ENCODE results near the gene KCNJ6. TPM values are rescaled to one million over a fixed set of nuclear protein-coding genes. Genes with fewer than 3 reads are reported as not detected.

KCNJ6 gene
- total RNA-seq, 1 experiment from 2014 or later = 1.2 TPM

DNA sequence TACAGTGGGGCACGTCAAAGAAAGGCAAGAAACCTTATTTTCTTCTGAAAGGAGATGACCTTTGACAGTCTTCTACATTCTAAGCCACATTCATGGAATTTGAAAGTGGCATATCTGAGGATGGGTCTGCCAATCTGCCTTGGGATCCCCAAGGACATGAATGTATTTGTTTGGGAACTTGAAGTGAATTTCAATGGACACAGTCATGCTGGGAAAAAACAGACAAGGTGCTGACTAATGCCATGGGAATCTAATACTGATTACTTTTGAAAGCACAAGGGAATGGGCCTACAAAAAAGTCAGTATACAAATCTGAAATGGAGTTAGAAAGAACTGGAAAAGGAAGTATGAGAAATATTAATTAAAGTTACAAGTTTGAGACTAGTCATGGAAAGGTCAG, 128.8 kb downstream of the KCNJ6 start:
- Histone ChIP-seq H3K14ac (ENCODE audit: insufficient read depth, low read length) (no peak overlapping the region), H3K23me2 (ENCODE audit: insufficient read length, low read depth, low read length, poor library complexity, severe bottlenecking) (no peaks in the 10 kb centered on the region), H3K56ac (ENCODE audit: insufficient read length, low read depth, low read length) (no peak overlapping the region), H4K5ac (ENCODE audit: insufficient read length, low read depth, low read length) (no peak overlapping the region), H3K79me1 (ENCODE audit: insufficient read depth, low read depth, low read length, poor library complexity, severe bottlenecking) (no peaks in the 10 kb centered on the region), H2AFZ (ENCODE audit: low read length) (no peak overlapping the region), H3K27me3 (ENCODE audit: insufficient read depth, low read length) (no peaks in the 10 kb centered on the region), H2BK120ac (ENCODE audit: low read depth, low read length, poor library complexity, severe bottlenecking) (no peak overlapping the region), H4K8ac (replicated peaks; ENCODE audit: insufficient read length, low read depth, low read length) (no peak overlapping the region), H3K9ac (ENCODE audit: extremely low read depth, insufficient read length, low read length) (no peak overlapping the region), H2BK5ac (ENCODE audit: insufficient read length, low read length) (no peak overlapping the region), H2BK20ac (ENCODE audit: low read depth, low read length, poor library complexity, severe bottlenecking) (no peak overlapping the region), H3K27ac (ENCODE audit: insufficient read length, low read depth, low read length) (no peak overlapping the region), H3K4me1 (ENCODE audit: insufficient read depth, low read length) (no peaks in the 10 kb centered on the region; the same call in 1 of the 2 replicates), H4K20me1 (ENCODE audit: control insufficient read depth, insufficient read depth, insufficient read length) (no peaks in the 10 kb centered on the region), H3K4me2 (ENCODE audit: insufficient read depth, insufficient read length, low read length) (no peak overlapping the region), H2AK5ac (ENCODE audit: insufficient read length, low read length) (no peak overlapping the region), H2BK12ac (ENCODE audit: insufficient read length, low read depth, low read length) (no peak overlapping the region), H3K79me2 (ENCODE audit: insufficient read depth, low read length) (no peaks in the 10 kb centered on the region), H3K23ac (ENCODE audit: insufficient read length, low read depth, low read length) (no peak overlapping the region), H2BK15ac (ENCODE audit: low read depth, low read length) (no peak overlapping the region), H4K91ac (ENCODE audit: insufficient read length, low read depth, low read length) (no peak overlapping the region), H3T11ph (ENCODE audit: low read length) (no peak overlapping the region), H3K9me3 (ENCODE audit: control insufficient read depth, low read depth, low read length) (no peaks in the 10 kb centered on the region), H3K18ac (ENCODE audit: insufficient read length, low read depth, low read length) (no peak overlapping the region), H3K4ac (ENCODE audit: low read depth, low read length) (no peak overlapping the region)
- H3K9me3 Mint-ChIP-seq = peaks cover 10 to 13% of the 10 kb centered on the region in 2 experiments
- no peak overlapping the region for H3K27ac Mint-ChIP-seq
- TF ChIP-seq, protein P1, sequence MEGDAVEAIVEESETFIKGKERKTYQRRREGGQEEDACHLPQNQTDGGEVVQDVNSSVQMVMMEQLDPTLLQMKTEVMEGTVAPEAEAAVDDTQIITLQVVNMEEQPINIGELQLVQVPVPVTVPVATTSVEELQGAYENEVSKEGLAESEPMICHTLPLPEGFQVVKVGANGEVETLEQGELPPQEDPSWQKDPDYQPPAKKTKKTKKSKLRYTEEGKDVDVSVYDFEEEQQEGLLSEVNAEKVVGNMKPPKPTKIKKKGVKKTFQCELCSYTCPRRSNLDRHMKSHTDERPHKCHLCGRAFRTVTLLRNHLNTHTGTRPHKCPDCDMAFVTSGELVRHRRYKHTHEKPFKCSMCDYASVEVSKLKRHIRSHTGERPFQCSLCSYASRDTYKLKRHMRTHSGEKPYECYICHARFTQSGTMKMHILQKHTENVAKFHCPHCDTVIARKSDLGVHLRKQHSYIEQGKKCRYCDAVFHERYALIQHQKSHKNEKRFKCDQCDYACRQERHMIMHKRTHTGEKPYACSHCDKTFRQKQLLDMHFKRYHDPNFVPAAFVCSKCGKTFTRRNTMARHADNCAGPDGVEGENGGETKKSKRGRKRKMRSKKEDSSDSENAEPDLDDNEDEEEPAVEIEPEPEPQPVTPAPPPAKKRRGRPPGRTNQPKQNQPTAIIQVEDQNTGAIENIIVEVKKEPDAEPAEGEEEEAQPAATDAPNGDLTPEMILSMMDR (conservative IDR thresholded peaks at IDR 0.05) = no peak
- WGBS (ENCODE audit: extremely low coverage, insufficient read length, low lambda C conversion rate) = no CpG with 5 or more reads among the region's 1 CpG
- H3K36me3 Mint-ChIP-seq (ENCODE audit: insufficient read depth in 1 of 3, low read depth in 3 of 3) = peaks cover 0 to 15% (median 4%) of the 10 kb centered on the region in 3 experiments; a peak in 4 of 7 replicates
- H3K4me1 Mint-ChIP-seq = peaks cover 3 to 7% of the 10 kb centered on the region in 2 experiments; a peak in 3 of 4 replicates
- H3K27me3 Mint-ChIP-seq (ENCODE audit: low read depth) = peaks cover 2% of the 10 kb centered on the region
- DNase-seq = no peak
- H3K4me3 Mint-ChIP-seq = no peak overlapping the region

Data from H9 (cell line).